ENCODE data around the gene SUCLG1. TPM values are rescaled to one million over a fixed set of nuclear protein-coding genes. Genes with fewer than 3 reads are reported as not detected.

The SUCLG1 gene
- total RNA-seq, 1 donor from 2014 or later: 63.8 TPM

GRCh38 chr2:84495539-84496146 is 36.6 kb upstream of the SUCLG1 start:
- Histone ChIP-seq H3K9me3 (no peaks in the 10 kb centered on the region), H3K4me1 (no peaks in the 10 kb centered on the region), H3K27ac (no peak overlapping the region), H3K4me3 (no peak overlapping the region), H3K36me3 (no peaks in the 10 kb centered on the region), H3K27me3 (no peaks in the 10 kb centered on the region)
- DNase-seq (ENCODE audit: extremely low spot score in 2 of 2): no peak
- intact Hi-C loops (cut with DNase I): loop anchor here (5.0 kb wide), 1 partner anchor 387 kb away; the partner anchor contains the start of gene TRABD2A
- TF ChIP-seq CTCF (IDR thresholded peaks at IDR 0.05) (peak in 2 of 3 experiments; percentile 17 to 58), POLR2A (IDR thresholded peaks at IDR 0.05) (no peak)

GRCh38 chr2:84494070-84494469 is 35.0 kb upstream of the SUCLG1 start:
- H3K4me3 ChIP-seq: no peak overlapping the region
- no peaks in the 10 kb centered on the region for H3K9me3 ChIP-seq
- no peaks in the 10 kb centered on the region for H3K4me1 ChIP-seq
- DNase-seq (ENCODE audit: extremely low spot score in 2 of 2): no peak
- no peaks in the 10 kb centered on the region for H3K27me3 ChIP-seq
- no peak overlapping the region for H3K27ac ChIP-seq
- intact Hi-C loops (cut with DNase I): no loop called here
- H3K36me3 ChIP-seq: no peaks in the 10 kb centered on the region
- TF ChIP-seq POLR2AphosphoS5 (IDR thresholded peaks at IDR 0.05; ENCODE audit: insufficient read depth in 1 of 2, low read depth in 1 of 2): no peak
- no peak for TF ChIP-seq CTCF (IDR thresholded peaks at IDR 0.05)
- no peak for TF ChIP-seq POLR2A (IDR thresholded peaks at IDR 0.05)

GRCh38 chr2:84493514-84493913 is 34.4 kb upstream of the SUCLG1 start:
- intact Hi-C loops (cut with DNase I): no loop called here
- TF ChIP-seq POLR2A (IDR thresholded peaks at IDR 0.05) (no peak), CTCF (IDR thresholded peaks at IDR 0.05) (no peak), POLR2AphosphoS5 (IDR thresholded peaks at IDR 0.05; ENCODE audit: insufficient read depth in 1 of 2, low read depth in 1 of 2) (no peak)
- Histone ChIP-seq H3K4me1 (no peaks in the 10 kb centered on the region), H3K27me3 (no peaks in the 10 kb centered on the region), H3K9me3 (no peaks in the 10 kb centered on the region), H3K4me3 (no peak overlapping the region), H3K27ac (no peak overlapping the region), H3K36me3 (no peaks in the 10 kb centered on the region)
- no peak for DNase-seq (ENCODE audit: extremely low spot score in 2 of 2)

GRCh38 chr2:84492571-84492970 is 33.5 kb upstream of the SUCLG1 start:
- H3K4me1 ChIP-seq: no peaks in the 10 kb centered on the region
- no peak for DNase-seq (ENCODE audit: extremely low spot score in 2 of 2)
- no peaks in the 10 kb centered on the region for H3K27me3 ChIP-seq
- H3K36me3 ChIP-seq: no peaks in the 10 kb centered on the region
- no peak overlapping the region for H3K4me3 ChIP-seq
- no peaks in the 10 kb centered on the region for H3K9me3 ChIP-seq
- intact Hi-C loops (cut with DNase I): no loop called here
- H3K27ac ChIP-seq: no peak overlapping the region
- TF ChIP-seq POLR2AphosphoS5 (IDR thresholded peaks at IDR 0.05; ENCODE audit: insufficient read depth in 1 of 2, low read depth in 1 of 2) (no peak), POLR2A (IDR thresholded peaks at IDR 0.05) (no peak), CTCF (IDR thresholded peaks at IDR 0.05) (no peak)

- no peaks in the 10 kb centered on the region for H3K4me1 ChIP-seq
- no peaks in the 10 kb centered on the region for H3K36me3 ChIP-seq
- no peak overlapping the region for H3K4me3 ChIP-seq
- intact Hi-C loops (cut with DNase I): no loop called here
- no peaks in the 10 kb centered on the region for H3K27me3 ChIP-seq
- H3K27ac ChIP-seq: no peak overlapping the region
- no peak for DNase-seq (ENCODE audit: extremely low spot score in 2 of 2)
- TF ChIP-seq CTCF (IDR thresholded peaks at IDR 0.05): no peak
- TF ChIP-seq POLR2A (IDR thresholded peaks at IDR 0.05): no peak
- no peak for TF ChIP-seq POLR2AphosphoS5 (IDR thresholded peaks at IDR 0.05; ENCODE audit: insufficient read depth in 1 of 2, low read depth in 1 of 2)
- H3K9me3 ChIP-seq: no peaks in the 10 kb centered on the region
Measured at GRCh38 chr2:84491741-84492140, 32.7 kb upstream of the SUCLG1 start.

All from vagina (tissue), 2 donors.